ENCODE results near the gene ATF7.

- TF ChIP-seq EZH2 (IDR thresholded peaks at IDR 0.05) (no peak), POLR2AphosphoS5 (IDR thresholded peaks at IDR 0.05; ENCODE audit: borderline replicate concordance, low read depth, low read length) (no peak)
Observed at GRCh38 chr12:53571295-53571694, 54.9 kb downstream of the ATF7 start.
